ENCODE measurements around the gene LAMC2.

- TF ChIP-seq EZH2phosphoT487 (IDR thresholded peaks at IDR 0.05; ENCODE audit: borderline replicate concordance) = no peak
- no peak for TF ChIP-seq CTCF (conservative IDR thresholded peaks at IDR 0.05; ENCODE audit: low read length)
Observed at GRCh38 chr1:183222909-183223308, 36.8 kb downstream of the LAMC2 start.

All from Loucy (cell line).